ENCODE data around the gene MLLT6. TPM values are rescaled to one million over a fixed set of nuclear protein-coding genes. Genes with fewer than 3 reads are reported as not detected.

The MLLT6 gene
- total and polyA plus RNA-seq, 12 donors, result 17.3 to 104 (median 67.5) TPM

GRCh38 chr17:38663964-38664644 lies 41.0 kb upstream of the MLLT6 start:
- Histone ChIP-seq H3K27me3 (peaks cover 0 to 37% (median 2%) of the 10 kb centered on the region in 7 donors), H3K9me3 (no peaks in the 10 kb centered on the region), H3K4me1 (peaks cover 0 to 2% (median 0%) of the 10 kb centered on the region in 9 donors), H3K36me3 (no peaks in the 10 kb centered on the region), H3K4me3 (no peak overlapping the region), H3K27ac (no peak overlapping the region)
- intact Hi-C loops (cut with DNase I), result loop anchor here in 7 of 10 donors (2.0 to 10.0 kb wide), 7 partner anchors 79 to 309 kb away; partner anchors contain the start of genes ARHGAP23 (in 3 of the 7) and SOCS7 (in 1 of the 7)
- no peak for TF ChIP-seq CTCF (IDR thresholded peaks at IDR 0.05)
- DNase-seq (no peak), ATAC-seq (no peak)
- WGBS, 2 donors, result 88 to 91% methylated on average over 9 of the region's 9 CpGs

- peak; percentile 25 to 76 (median 69) for ATAC-seq
- H3K4me3 ChIP-seq, result no peak overlapping the region
- H3K36me3 ChIP-seq, result no peaks in the 10 kb centered on the region
- H3K27me3 ChIP-seq, result peaks cover 0 to 67% (median 32%) of the 10 kb centered on the region in 7 donors
- TF ChIP-seq CTCF (IDR thresholded peaks at IDR 0.05), result peak; percentile 92 to 100 (median 98)
- H3K4me1 ChIP-seq, result no peaks in the 10 kb centered on the region
- H3K27ac ChIP-seq, result no peak overlapping the region
- intact Hi-C loops (cut with DNase I), result loop anchor here in 9 of 10 donors (2.0 to 10.0 kb wide), 12 partner anchors 82 to 312 kb away; partner anchors contain the start of genes ARHGAP23 (in 3 of the 9) and SOCS7 (in 1 of the 9)
- 37 to 41% methylated on average over 7 of the region's 7 CpGs for WGBS, 2 donors
- no peaks in the 10 kb centered on the region for H3K9me3 ChIP-seq
- DNase-seq, result peak; percentile 44 to 60
These were observed 37.8 kb upstream of the MLLT6 start for GRCh38 chr17:38667099-38667786.

GRCh38 chr17:38667787-38668122 lies 37.3 kb upstream of the MLLT6 start:
- Histone ChIP-seq H3K36me3 (no peaks in the 10 kb centered on the region), H3K9me3 (no peaks in the 10 kb centered on the region), H3K27me3 (peaks cover 2 to 72% (median 37%) of the 10 kb centered on the region in 7 donors), H3K4me1 (no peaks in the 10 kb centered on the region), H3K4me3 (no peak overlapping the region), H3K27ac (no peak overlapping the region)
- no peak for ATAC-seq
- 39 to 44% methylated on average over 2 of the region's 2 CpGs for WGBS, 2 donors
- TF ChIP-seq CTCF (IDR thresholded peaks at IDR 0.05), result peak in 2 of 9 donors; percentile 16 to 38
- intact Hi-C loops (cut with DNase I), result loop anchor here in 9 of 10 donors (2.0 to 10.0 kb wide), 12 partner anchors 83 to 313 kb away; partner anchors contain the start of genes ARHGAP23 (in 3 of the 9) and SOCS7 (in 1 of the 9)
- DNase-seq, result no peak

GRCh38 chr17:38669520-38669919 lies 35.6 kb upstream of the MLLT6 start:
- peaks cover 18 to 75% (median 55%) of the 10 kb centered on the region in 7 donors for H3K27me3 ChIP-seq
- no peak overlapping the region for H3K4me3 ChIP-seq
- 7 to 13% methylated on average over 6 of the region's 6 CpGs for WGBS, 2 donors
- intact Hi-C loops (cut with DNase I), result loop anchor here in 8 of 10 donors (2.0 to 10.0 kb wide), 11 partner anchors 85 to 315 kb away; partner anchors contain the start of genes ARHGAP23 (in 3 of the 8) and SOCS7 (in 1 of the 8)
- no peak for TF ChIP-seq CTCF (IDR thresholded peaks at IDR 0.05)
- no peaks in the 10 kb centered on the region for H3K36me3 ChIP-seq
- no peaks in the 10 kb centered on the region for H3K9me3 ChIP-seq
- ATAC-seq (no peak), DNase-seq (no peak)
- H3K27ac ChIP-seq, result no peak overlapping the region
- peaks cover 2 to 15% (median 10%) of the 10 kb centered on the region in 9 donors for H3K4me1 ChIP-seq

Data from heart right ventricle (tissue), 16 donors.